Erythroblast (primary cell): Measurements from ENCODE around the gene STARD13.
"Not testable (repeated sequence)": the region's sequence is repeated elsewhere in the genome, so short reads cannot be mapped to it uniquely, and the experiment has no call there.

Source experiments
- DNase-seq, 2 experiments: peaks; one replicate each; lab custom pipeline; 2025; lab: John Stamatoyannopoulos, UW
- GATA1 ChIP-seq: IDR thresholded peaks from 2 replicates; pipeline ENCODE4 v1.6.1; 2011; ENCODE audit warnings: low read depth, mild to moderate bottlenecking, control low read depth, low read length, moderate library complexity
- POLR2A ChIP-seq: IDR thresholded peaks from 2 replicates; pipeline ENCODE4 v1.6.1; 2011; ENCODE audit warnings: mild to moderate bottlenecking, low read length

The STARD13 gene

DNA sequence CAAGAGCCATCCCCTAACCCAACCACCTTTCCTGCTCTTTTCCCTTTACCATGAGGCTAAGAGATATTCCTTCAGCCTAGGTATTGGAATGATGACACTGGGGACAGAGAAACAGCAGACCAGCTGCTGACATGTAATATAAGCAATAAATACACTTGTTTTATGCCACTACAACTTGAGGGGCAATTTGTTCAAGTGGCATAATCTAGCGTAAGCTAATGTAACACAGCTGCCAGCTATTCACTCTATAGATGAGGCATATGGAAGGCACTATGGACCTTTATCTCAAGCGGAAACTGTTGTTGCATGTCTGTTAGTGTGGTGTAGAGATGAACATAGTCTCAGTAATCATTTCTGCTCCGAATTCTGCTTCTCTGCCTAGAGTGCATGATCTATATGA, 111.1 kb downstream of the STARD13 start:
- TF ChIP-seq GATA1, result no peak
- no peak for DNase-seq

DNA sequence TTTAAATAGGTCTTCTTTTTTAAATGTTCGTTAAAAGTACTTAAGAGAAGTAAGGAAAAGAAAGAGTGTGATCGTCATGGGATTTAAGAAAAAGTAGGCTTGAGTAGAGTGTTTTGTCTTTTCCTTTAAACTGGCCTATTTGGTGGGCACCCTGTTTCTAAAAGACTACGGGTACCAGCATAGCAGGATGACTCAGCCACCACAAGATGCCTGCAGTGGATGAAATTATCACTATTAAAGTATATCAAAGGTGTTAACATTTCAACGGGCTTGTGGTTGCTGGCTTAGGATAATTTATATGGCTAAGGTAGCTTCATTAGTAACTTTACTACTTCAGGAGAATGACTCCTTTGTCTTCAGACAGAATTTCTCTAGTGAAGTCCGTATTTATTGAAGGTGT, 112.6 kb downstream of the STARD13 start:
- no peak for TF ChIP-seq GATA1
- TF ChIP-seq POLR2A, result no peak
- no peak for DNase-seq

DNA sequence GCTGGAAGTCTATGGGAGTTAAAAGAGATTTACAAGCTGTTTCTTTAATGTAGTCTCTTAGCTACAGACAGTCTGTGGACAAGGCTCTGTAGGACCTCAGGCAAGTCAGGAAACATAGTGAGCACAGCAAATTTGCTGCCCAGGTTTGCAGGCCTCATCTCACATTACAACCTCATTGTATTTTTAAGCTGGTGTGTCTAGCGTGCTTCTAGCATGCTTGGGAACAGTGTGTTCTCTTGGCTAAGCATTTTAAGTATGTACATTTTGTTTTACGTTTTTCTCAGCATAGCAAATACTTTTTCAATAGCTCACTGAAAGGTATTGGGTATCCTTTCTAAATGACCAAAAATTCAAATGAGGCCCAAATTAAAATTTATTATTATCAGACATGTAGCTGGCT, 113.2 kb downstream of the STARD13 start:
- no peak for DNase-seq
- TF ChIP-seq POLR2A (no peak), GATA1 (no peak)

DNA sequence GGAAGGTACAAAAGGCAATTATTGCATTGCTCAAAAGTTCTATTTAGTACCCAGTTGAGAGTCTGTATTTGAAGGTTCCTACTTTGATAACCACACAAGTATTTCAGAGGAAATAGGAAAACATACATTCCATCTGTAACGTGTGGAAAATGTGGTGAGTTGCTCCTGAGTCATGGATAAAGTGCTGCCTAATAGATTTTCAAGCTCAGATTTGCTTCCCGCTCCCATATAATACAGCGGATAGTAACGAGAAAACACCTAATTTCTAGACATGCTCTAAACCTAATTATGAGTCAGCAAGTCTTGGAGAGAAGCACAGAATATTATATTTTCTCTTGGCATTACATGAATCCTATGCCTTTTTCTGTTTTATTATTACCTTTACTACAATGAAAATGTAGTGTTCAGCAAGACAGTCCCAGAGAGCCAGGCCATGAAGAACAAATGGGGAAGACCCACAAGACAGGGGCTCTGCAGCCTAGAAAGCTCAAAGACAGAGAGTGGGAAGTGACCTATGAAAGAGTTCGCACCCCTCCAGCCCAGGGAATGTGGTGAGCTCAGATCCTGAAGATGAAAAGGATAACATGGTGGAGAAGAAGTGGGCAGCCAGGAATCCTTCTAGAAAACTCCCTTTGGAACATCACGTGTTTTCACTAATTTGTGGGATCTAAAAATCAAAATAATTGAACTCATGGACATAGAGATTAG, 116.1 kb downstream of the STARD13 start:
- DNase-seq, result no peak

DNA sequence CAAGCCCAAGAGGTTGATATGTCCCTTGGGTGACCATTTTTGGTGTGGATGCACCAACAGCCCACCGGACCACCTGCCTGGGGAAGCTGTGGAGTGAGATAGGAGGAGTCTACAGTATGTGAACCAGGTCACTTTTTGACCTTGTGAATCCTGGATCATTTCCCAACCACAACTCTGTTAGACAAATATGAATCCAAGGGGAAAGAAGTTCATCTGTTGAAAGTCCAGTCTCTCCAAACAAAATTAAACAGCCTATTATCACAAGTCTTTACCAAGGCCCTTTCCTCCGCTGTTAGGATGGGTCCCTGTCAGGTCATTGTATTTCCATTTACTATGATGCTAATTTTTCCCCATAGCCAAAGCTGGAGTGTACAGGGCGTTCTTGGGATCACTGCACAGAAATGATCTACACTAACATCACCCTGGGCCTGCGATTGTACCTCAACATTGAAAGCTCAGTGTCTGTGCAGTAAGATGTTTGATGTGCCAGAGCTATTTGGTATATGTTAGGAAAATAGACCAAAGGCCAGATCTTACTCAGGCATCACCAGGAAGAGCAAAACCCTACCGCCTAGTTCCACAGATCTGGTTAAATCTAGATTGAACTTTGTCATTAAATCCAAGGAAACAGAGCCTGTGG, 117.1 kb downstream of the STARD13 start:
- no peak for TF ChIP-seq GATA1
- TF ChIP-seq POLR2A, result no peak

More for the DNA sequence above, 116.1 kb downstream of the STARD13 start:
- TF ChIP-seq POLR2A (no peak), GATA1 (no peak)

DNA sequence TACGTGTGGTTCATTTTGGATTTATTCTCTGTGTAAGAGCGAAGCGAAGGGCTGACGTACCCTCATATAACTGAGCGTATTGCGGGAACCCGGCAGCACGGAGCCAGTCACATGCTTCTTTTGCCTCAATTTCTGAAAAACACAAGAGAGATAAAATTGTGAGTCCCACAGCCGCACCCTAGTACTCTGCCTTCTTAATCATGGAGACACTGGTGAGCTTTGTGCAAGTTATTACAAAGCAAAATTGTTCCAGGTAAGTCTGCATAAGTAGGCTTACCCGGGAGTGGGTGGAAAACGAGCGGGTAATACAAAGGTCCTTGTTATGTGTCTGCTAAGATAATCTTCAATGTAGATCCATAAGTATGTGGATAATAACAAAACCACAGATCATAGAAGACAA, 118.1 kb downstream of the STARD13 start:
- DNase-seq, result no peak
- no peak for TF ChIP-seq POLR2A
- TF ChIP-seq GATA1, result no peak

More for the DNA sequence above, 117.1 kb downstream of the STARD13 start:
- no peak for DNase-seq

DNA sequence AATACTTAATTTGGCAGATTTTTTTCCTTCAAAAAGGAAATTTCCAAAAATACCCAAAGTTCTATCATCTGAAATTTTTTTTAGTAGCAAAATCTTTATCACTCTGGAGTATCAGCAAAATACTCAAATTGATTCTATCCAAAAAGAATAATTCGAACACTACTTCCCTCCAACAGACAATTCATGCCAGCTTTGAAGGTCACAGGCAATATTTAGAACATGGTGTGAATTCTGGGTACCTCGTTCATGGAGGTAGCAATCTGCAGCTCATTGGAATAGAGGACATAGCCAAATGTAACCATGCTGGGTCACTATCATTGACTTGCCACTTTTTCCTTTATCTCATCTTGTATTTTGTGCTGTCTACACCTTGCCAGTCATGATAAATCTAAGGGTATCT, 119.8 kb downstream of the STARD13 start:
- TF ChIP-seq POLR2A, result no peak
- TF ChIP-seq GATA1, result no peak

DNA sequence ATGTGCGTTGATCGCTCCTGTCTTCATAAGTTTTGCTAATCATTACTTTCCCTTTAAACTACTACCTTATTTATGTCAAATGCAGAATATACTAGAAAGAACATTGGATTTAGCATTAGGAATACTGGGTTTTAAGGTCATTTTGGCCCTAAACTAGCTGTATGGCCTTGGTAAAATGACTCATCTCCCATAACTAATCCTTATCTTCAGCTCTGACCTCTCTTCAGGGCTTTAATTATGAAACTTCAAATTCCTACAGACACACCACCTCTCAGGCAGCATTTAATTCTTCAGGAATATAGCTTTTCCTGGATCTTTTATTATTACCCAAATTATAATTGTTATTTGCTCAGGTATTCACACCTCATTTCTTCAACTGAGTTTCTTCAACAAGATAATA, 121.2 kb downstream of the STARD13 start:
- no peak for DNase-seq
- no peak for TF ChIP-seq GATA1
- TF ChIP-seq POLR2A, result no peak

More for the DNA sequence above, 119.8 kb downstream of the STARD13 start:
- no peak for DNase-seq

DNA sequence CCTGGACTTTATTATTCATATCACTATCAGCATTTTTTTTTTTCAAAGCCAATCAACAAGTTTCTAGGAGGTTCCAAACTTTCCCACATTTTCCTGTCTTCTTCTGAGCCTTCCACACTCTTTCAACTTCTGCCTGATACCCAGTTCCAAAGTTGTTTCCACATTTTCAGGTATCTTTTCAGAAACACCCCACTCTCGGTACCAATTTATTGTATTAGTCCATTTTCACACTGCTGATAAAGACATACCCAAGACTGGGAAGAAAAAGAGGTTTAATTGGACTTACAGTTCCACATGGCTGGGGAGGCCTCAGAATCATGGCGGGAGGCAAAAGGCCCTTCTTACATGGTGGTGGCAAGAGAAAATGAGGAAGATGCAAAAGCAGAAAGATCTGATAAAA, 122.8 kb downstream of the STARD13 start:
- DNase-seq, result not testable (repeated sequence)

DNA sequence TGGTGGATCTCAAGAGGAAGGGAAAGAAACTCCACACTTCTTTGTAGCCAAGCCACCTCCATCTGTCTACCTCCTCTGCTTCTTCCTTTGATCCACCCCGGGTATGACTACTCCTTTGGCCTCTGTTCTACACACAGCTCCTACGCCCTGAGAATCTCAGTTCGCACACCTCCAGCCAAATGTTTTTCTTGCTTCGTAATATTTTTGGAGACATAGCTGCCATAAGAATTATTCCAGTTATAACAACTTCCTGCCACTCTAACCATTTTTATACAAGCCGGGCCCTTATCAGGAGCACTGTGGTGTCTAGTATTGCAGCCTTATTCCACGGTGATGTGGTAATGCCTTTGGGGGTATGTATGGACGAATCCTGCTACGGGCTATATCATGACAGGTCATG, 126.7 kb downstream of the STARD13 start:
- TF ChIP-seq POLR2A (no peak), GATA1 (no peak)
- DNase-seq, result no peak

DNA sequence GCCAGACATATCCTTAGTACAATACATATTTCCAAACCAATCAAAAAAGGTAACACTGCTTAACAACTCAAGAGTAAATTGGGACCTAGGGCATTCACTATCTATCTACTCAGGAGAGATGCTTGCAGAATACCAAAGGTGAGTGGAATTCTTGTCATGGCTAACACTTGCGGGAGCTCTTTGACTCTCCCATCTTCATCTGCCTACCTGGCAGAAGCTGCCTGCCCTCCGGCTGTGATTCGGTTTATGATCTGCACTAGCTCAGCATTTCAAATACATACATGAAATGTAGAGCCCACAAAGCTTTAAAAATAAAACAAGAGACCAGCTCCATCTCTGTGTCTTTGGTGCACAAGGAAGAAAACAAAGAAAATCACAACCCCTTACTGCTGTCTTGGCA, 127.3 kb downstream of the STARD13 start:
- no peak for DNase-seq
- TF ChIP-seq GATA1 (no peak), POLR2A (no peak)

DNA sequence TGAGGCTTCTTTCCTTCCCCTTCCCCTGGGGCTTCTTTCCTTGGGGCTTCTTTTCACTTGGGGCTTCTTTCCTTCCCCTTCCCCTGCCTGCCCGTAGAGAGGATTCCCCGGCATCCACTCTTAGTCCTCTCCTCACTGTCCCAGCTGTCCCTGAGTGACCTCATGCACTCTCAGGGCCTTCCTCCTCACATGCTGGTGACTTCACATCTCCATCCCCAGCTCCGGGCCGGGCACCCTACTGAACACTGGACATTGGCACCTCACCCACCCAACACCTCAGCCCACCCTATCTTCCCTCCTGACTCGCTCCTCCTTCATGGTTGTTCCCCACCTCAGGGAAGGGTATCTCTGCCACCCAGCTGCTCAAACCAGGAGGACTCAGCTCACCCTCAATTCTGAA, 130.6 kb downstream of the STARD13 start:
- no peak for TF ChIP-seq POLR2A

DNA sequence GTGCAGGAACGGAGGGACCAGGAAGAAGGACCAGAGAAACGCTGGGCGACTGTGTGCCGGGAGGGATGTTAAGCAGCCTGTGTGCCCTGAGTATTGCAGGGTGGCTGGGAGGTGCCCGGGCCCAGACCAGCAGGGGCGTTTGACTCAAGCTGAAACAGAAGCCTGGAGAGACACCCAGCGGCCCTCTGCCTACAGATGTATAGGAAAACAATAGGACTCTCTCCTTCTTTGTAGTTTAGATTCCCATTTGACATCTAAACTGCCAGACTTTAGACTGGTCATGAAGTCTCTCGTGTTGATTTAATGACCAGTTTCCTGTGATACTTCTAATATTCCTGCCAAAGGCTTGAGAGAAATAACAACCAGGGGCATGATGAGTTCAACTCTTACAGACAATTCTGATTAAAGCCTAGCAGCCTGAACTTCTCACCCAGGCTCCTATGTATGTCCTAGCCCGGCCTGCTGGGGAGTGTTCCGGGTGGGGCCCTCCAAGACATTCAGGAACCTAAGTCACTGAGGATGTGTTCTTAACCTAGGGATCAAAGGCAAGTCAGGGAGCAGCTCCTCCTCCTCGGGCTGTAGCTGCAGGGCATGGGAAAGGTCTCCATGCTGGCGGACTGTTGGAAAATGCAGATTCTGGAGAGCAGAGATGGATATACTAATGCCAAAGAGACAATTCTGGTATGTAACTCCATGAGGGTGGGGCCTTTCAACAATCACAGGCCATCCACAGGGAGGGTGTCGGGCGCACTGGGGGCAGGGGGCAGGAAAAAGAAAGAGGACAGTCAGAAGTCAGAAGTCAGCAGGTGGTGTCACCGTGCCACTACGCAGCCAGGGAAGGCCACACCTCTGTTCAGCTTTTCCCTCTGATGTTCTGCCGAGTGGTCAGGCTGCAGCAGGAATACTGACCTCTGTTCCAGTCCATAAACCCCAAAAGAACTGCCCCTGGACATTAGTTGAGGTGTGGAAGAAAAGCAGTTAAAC, 131.8 kb downstream of the STARD13 start:
- DNase-seq, result no peak

More for the DNA sequence above, 130.6 kb downstream of the STARD13 start:
- no peak for DNase-seq

DNA sequence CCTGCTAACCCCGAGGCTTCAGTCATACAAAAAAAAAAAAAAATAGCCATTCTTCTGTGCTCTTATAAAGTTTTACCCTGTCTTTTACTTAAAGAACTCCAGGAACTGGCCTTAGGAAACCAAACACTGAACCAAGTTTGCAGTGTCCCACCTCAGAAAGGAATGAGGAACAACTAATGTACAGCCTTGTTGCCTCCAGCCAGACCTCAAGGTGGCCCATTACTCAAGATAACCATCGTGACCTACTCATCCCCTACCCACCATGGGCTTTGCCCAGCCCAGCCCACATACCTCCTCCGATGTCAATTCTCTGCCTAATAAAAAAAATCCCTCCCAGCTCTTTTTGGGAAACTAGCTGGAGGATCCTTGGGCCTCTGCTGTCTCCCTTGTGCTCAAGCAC, 133.2 kb downstream of the STARD13 start:
- no peak for TF ChIP-seq GATA1
- no peak for TF ChIP-seq POLR2A
- DNase-seq, result no peak

More for the DNA sequence above, 131.8 kb downstream of the STARD13 start:
- TF ChIP-seq GATA1, result no peak
- no peak for TF ChIP-seq POLR2A
